GM21737 (cell line): ENCODE data around the gene GNG7.
"Not testable (repeated sequence)": the region's sequence is repeated elsewhere in the genome, so short reads cannot be mapped to it uniquely, and the experiment has no call there.

Source experiments
- ATAC-seq: cut with Tn5 transposase; IDR thresholded peaks from one replicate; pipeline ENCODE4 v1.9.1; 2021; ENCODE audit warnings: mild to moderate bottlenecking, moderate library complexity; ENCODE audit not compliant: unreplicated experiment

GNG7 gene

GRCh38 chr19:2476451-2477140, 225.9 kb downstream of the GNG7 start:
- ATAC-seq: peak; percentile 4

DNA sequence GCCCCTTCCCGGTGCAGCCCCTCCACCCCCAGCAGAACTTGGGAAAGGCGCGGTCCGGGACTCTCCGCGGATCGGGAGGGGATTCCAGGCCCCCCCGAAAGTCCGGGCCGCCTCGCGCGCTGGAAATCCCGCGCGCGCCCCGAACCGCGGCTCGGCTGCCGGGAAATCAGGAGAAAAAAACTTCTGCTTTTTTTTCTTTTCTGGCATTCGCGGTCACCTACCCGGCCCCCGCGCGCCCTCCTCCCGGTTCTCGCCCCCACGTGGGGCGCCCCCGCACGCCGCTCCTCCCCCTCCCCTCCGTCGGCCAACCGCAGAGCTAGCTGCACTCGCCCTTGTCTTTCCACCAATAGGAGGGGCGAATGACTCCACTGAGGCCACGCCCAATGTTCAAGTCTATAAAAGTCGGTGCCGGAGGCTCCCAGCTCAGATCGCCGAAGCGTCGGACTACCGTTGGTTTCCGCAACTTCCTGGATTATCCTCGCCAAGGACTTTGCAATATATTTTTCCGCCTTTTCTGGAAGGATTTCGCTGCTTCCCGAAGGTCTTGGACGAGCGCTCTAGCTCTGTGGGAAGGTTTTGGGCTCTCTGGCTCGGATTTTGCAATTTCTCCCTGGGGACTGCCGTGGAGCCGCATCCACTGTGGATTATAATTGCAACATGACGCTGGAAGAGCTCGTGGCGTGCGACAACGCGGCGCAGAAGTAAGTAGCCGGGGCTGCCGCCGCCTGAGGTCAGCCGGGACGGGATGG, 226.6 kb downstream of the GNG7 start, which contains the start of gene GADD45B:
GADD45B (plus strand) TSS at position 426 of the 749 bp plus-strand sequence; CDS start at position 658, 232 bp downstream.
- peak; percentile 41 for ATAC-seq

DNA sequence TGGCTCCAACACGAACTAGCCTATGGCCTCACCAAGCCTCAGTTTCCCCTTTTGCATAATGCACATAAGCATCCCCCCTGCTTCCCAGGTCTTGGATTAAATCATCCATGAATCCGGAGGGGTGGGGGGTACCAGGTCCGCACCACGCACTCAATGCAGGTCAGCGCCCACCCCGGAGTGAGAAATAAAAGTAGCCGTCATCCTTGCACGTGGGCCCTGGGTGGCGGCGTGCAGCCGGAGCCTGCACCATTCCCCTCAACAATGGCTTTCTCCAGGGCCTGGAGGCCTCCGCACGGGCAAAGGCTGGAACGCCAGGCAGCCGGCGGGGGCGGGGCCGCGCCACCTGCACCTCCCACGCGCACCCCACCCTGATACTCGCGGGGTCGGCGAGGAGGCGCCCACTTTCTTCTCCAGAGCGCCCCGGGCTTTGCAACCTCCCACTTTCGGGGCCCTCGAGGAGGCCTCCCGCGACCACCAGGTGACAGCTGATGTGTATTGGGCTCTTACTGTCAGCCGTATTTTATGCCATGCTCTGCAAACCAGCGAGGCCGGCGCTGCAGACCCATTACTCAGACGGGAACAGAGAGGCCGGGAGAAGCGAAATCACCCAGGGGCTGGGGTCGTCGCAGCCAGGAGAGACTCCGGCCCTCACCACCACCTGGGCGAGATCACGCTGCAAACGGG, 227.3 kb downstream of the GNG7 start:
- ATAC-seq: peak; percentile 3

- peak; percentile 28 for ATAC-seq
Measured at GRCh38 chr19:2474232-2475017, 228.1 kb downstream of the GNG7 start.

- ATAC-seq: not testable (repeated sequence)
Measured at GRCh38 chr19:2469915-2470200, 232.6 kb downstream of the GNG7 start.

DNA sequence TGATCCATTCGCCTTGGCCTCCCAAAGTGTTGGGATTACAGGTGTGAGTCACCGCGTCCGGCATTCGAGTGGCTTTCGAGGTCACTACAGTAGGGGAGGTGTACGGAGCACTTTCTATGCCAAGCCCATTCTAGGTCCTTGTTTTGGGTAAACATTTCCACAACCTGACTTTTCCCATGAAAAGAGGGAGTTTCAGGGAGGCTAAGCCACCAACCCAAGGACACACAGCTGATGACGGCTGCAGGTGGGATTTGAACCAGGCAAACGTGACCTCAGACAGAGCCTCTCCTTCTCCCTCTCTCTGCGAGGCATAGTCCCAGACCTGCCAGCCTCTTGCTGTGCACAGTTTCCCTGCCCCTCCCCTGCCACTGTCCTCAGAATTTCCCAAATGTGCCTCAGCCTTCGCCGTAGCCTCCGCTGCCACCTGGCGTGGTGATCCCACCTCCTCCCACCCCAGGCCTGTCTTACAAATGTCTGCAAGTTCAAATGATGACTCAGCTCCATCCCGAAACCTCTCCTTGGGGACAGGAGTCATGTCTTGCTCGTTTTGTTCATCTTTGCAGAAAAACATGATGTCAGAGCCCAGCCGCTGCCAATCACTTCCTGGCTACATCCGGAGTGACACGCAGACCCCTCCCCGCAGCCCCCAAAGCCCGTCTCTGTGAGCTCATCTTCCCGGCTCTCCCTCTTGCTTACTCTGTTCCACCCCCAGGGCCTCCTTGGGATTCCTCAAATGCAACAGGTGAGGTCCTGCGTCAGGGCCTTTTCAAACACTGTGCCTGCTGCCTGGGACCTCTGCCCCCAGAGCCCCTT, 233.2 kb downstream of the GNG7 start:
- no peak for ATAC-seq

DNA sequence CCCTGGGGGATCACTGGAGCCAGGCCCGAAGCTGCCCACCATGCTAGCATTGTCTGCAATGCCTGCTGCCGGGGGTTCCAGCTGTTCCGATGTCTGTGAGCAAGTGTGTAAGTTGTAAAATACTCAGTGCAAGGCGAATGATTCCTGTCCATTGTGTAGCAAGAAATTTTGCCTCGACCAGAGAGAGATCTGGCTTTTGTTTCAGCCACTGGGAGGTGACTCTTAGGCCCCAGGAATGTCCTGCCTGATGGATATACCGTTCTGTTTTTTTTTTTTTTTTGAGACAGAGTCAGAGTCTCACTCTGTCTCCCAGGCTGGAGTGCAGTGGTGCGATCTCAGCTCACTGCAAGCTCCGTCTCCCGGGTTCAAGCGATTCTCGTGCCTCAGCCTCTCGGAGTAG, 233.9 kb downstream of the GNG7 start:
- ATAC-seq: no peak

DNA sequence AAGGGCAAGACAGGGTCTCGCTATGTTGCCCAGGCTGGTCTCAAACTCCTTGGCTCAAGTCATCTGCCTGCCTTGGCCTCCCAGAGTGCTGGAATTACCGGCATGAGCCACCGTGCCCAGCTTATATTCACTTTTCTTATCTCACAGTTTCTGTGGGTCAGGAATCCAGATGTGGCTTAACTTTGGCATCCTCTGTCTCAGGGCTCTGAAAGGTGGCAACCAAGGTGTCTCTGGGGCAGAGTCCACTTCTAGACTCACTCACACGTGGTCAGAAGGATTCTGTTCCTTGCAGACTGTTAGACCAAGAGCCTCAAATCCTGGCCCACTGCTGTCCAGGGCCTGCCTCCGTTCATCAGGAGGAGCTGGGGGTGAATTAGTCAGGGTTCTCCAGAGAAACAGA, 238.1 kb downstream of the GNG7 start:
- ATAC-seq: no peak

- not testable (repeated sequence) for ATAC-seq
Measured at GRCh38 chr19:2463694-2464093, 238.8 kb downstream of the GNG7 start.

DNA sequence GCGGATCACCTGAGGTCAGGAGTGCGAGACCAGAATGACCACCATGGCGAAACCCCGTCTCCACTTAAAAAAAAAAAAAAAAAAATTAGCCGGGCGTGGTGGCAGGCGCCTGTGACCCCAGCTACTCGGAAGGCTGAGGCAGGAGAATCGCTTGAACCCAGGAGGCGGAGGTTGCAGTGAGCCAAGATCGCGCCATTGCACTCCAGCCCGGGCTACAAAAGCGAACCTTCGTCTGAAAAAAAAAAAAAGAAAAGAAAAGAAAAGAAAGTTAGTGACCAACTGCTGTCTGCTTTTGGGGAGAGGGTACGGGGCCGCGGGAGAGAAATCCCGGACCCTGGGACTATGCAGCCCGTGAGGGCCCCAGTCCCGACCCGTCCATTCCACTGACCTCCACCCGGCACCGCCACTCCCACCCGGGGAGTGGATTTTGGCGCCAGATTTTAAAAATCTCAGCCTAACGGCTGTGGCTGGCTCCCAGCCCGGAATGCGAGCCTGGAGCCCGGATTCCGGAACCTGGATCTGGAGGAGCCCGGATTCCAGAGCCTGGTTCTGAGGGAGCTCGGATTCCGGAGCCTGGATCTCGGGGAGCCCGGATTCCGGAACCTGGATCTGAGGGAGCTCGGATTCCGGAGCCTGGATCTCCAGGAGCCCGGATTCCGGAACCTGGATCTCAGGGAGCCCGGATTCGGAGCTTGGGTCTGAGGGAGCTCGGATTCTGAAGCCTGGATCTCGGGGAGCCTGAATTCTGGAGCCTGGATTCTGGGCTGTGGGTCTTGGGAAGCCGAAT, 239.7 kb downstream of the GNG7 start:
- no peak for ATAC-seq

GRCh38 chr19:2461751-2462634, 240.5 kb downstream of the GNG7 start:
- no peak for ATAC-seq
